Measurements from ENCODE around the gene GPR68.

GRCh38 chr14:91238661-91239060 is 5.8 kb downstream of the GPR68 start:
- no peak for TF ChIP-seq CTCF (IDR thresholded peaks at IDR 0.05)
- TF ChIP-seq POLR2A (IDR thresholded peaks at IDR 0.05) = no peak
